T-helper 1 cell treated with Interleukin-12 subunit alpha and Interleukin-12 subunit beta and Interleukin-4 antibody, amounts not matched to agents 30 ng/mL and 1 ng/mL, for 36 hours (primary cell): Measurements from ENCODE around the gene C8A. TPM values are rescaled to one million over a fixed set of nuclear protein-coding genes. Genes with fewer than 3 reads are reported as not detected.

Experiments
- intact Hi-C: fragments of 100-400 bp; cut with micrococcal nuclease; formaldehyde crosslinking; loops from one replicate; pipeline ENCODE4 v1.15.1; 2024
- total RNA-seq: library from RNA; stranded (reverse); gene quantifications from 2 replicates; pipeline ENCODE4 v1.2.3, GENCODE V29; 2022

C8A gene
- total RNA-seq, 1 donor from 2014 or later, result not detected

DNA sequence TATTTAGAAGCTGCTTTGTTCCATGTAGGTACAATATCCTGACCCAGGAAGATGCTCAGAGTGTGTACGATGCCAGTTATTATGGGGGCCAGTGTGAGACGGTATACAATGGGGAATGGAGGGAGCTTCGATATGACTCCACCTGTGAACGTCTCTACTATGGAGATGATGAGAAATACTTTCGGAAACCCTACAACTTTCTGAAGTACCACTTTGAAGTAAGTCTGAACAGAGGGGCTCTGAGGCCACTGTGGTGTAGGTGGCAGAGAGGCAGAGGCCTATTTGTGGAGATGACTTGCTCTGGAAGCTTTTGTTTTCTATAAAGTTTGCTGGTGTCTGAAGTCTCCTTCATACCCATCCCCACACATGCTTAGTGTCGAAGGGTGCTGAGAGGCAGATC lies 26.8 kb downstream of the C8A start:
- intact Hi-C loops, result no loop called here

- intact Hi-C loops, result no loop called here
Measured at GRCh38 chr1:56890229-56890628, 35.6 kb downstream of the C8A start.

DNA sequence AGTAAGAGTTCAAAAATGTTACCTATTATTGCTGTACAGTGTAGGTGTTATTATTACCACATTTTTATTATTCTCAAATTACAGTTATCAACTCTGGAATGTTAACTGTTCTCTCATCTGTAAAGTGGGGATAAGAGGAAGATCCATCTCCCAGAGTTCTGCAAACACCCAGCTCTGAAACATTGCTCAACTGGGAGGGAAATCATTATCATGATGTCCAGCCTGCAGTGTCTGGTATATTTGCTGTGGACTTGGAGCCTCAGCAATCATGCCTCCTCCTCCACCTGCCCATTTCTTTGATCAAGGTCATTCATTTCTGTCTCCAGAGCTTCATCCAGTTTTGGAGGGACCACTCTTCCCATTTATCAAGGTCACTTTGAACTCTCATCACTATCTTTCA lies 39.4 kb downstream of the C8A start:
- intact Hi-C loops, result no loop called here

DNA sequence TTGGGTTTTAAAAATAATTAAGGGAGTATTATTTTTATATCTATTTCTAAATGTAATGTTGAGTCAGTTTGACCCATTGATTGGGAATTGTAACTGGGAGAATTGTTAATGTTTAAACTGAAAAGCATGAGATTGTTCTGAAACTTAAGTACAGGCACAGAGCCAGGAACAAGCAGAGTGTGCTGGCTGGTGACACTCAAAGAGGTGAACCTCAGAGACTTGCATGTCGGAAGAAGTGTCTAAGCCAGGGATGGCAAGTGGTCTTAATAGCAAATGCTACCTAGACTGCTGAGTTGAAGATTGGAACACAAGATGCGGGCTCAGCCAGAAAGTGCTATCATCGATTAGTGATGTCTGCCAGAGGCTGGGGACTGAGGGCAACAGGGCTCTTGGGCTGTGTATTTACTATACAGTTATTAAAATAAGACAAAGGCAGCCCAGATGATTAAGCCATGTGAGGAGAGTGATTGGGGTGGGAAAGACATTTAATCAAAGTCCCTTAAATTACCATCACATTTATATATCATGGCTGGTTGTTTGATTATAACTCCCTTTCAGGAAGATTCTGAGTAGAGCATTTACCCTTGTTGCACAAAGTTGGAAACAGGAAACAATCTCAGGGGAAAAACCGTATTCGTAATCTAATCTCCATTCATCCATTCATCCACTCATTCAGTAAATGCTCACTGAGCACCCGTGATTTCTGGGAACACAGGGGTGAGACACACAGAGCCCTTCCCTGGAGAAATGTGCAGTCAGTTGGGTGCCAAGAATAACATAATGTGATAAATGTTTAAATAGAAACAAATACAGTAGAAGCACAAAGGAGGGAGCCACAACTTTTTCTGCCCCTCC lies 42.8 kb downstream of the C8A start:
- intact Hi-C loops, result no loop called here

GRCh38 chr1:56898005-56898373 lies 43.4 kb downstream of the C8A start:
- intact Hi-C loops, result no loop called here

GRCh38 chr1:56898879-56899278 lies 44.3 kb downstream of the C8A start:
- intact Hi-C loops, result no loop called here

DNA sequence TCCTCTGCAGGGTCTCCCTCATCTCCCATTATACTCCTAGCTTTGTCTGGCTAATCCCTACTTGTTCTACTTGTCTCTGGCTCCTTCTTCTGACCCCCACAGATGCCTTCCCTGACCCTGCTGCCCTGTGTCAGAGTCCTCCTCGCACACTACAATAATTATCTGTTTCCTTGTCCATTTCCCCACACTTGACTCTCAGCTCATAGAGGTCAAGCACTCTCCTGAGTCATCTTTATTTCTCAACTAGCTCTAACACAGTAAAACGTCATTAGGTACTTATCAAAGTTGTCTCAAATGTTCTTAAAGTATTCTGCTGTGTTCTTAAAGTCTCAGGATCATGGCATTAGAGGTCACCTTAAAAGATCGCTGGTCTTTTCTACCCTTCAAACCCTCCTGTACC lies 47.1 kb downstream of the C8A start:
- intact Hi-C loops, result no loop called here

- intact Hi-C loops, result no loop called here
Measured at GRCh38 chr1:56903778-56904177, 49.2 kb downstream of the C8A start.

DNA sequence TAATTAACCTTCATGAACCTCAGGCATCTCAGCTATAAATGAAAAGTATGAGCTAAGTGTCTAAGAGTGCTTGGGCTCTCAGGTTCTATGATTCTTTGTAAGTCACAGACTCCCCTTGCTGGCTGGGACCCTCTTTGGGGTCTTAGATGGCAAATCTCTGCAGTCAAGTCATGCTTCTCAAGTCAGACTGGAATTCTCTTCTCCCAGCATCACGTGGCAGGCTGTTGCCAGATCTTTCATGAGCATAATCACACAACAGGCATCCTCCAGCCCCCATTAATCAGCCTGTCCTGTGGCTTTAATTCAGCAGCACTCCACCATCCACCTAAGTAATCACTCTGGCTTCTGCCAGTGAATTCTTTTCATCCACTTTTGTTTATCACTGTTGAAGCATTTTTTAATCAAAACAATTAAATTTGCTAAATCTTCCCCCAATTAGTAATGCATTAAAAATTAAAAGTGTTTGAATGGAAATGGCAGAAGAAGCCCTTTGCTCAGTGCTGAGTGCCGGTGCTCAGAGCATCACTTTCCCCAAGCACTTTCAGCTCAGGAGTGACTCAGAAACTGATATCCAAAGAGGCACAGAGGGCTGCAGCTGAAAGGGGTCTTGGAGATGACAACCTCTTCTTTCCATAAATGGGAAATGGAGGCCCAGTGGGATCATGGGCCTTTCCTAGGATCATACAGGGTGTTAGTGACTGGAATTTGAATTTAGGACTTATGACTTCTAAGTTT lies 50.2 kb downstream of the C8A start:
- intact Hi-C loops, result no loop called here

DNA sequence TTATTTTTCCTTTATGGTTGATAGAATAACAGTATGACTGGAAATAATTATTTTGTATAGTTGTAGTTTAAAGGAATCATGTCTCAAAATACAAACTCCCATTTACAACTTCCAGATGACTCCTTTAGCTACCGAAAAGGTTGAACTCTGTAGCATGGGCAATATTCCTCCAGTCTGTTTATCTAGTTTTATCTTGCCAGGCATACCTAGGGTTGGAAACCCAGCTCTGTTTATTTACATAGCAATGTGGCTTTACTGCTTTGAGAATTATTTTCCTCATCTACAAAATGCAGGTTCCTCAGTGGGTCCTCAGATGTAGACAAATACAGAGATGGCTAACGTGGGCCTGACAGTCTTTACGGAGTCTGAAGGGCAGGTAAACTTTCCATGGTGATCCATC lies 51.1 kb downstream of the C8A start:
- intact Hi-C loops, result no loop called here

- intact Hi-C loops, result no loop called here
Measured at GRCh38 chr1:56908619-56909221, 54.1 kb downstream of the C8A start.

- intact Hi-C loops, result no loop called here
Measured at GRCh38 chr1:56910441-56910985, 55.9 kb downstream of the C8A start.

DNA sequence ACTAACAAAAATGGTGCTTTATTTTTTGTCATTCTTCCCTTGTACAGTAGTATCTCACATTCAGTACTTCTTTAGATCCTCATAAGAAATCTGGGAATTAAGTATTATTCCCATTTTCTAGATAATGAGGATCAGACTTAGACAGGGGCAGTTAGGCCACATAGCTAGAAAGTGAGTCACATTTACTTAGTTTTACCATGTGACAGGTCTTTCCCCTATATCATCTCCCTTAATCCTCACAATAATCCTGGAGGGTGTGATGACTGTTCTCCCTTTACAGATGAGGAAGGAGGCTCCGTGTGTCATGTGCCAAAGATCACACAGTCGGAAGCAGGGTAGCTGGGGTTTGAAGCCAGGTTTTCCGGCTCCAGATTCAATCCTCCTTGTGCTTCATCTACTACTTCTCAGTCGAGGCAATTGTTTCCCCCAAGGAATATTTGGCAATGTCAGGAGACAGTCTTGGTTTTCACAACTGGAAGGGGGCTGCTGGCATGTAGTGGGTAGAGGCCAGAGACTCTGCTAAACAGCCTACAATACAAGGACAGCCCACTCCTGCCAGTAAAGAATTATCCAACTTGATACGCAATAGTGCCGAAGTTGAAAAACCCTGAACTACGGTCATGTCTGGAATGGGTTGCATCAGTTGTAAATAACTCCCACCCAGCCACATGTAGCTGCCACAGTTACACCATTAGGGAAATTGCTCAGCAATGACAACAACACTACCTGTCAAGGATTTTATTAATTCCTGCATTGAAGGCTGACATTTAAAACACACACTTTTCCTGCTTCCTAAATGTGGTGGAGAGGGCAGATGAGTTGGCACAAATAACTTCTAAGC lies 56.7 kb downstream of the C8A start:
- intact Hi-C loops, result no loop called here

- intact Hi-C loops, result no loop called here
Measured at GRCh38 chr1:56912325-56912724, 57.7 kb downstream of the C8A start.

- intact Hi-C loops, result no loop called here
Measured at GRCh38 chr1:56915960-56916359, 61.4 kb downstream of the C8A start.

DNA sequence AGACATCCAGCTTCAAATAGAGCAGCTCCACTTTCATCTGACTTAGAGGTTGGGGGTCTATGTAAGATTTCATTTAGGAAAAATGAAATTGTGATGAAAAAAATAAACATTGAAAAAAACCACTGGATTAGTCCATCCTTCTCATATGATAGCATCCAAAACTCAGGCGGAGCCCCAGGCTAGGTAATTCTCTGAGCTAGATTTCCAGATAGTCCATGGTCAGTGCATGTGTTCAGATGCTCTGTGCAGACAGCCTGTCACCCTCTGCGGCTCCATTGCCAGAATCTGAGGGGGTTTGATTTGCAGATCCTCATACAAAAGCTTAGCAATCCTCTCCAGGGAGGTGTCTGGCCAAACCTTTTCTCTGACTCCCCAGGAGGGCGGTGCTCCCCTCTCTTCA lies 62.0 kb downstream of the C8A start:
- intact Hi-C loops, result no loop called here

GRCh38 chr1:56917356-56917755 lies 62.8 kb downstream of the C8A start:
- intact Hi-C loops, result no loop called here

DNA sequence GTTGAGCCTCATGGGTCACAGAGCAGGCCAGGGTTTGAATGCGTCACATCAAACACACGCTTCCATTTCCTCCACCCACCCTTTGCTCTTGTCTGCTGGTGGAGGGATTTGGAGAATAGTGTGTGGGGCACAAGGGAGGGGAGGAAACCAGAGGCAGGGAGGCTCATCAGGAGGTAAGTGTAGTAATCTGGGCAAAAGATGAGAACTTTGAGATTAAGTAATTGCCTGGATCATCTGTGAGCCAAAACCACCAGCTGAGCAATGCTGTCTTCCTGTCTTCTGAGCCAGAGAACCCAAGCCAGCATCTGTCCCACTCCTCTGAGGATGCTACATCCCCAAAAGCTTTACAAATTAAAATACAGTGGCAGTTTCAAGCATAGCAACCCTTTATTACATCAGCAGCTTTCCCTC lies 66.0 kb downstream of the C8A start:
- intact Hi-C loops, result no loop called here

GRCh38 chr1:56921479-56921878 lies 66.9 kb downstream of the C8A start:
- intact Hi-C loops, result no loop called here

GRCh38 chr1:56922070-56922469 lies 67.5 kb downstream of the C8A start:
- intact Hi-C loops, result no loop called here

DNA sequence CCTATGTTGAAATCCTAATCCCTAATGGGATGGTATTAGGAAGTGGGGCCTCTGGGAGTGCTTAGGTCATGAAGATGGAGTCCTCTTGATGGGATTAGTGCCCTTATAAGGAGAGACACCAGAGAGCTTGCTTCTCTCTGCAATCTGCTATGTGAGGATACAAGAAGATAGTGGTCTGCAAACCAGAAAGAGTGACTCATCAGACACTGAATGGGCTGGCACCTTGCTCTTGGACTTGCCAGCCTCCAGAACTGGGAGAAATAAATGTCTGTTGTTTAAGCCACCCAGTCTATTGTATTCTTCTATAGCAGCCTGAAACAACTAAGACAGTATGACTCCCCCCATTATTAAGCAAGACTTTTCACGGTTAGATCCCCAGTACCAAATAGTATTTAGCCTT lies 67.9 kb downstream of the C8A start:
- intact Hi-C loops, result no loop called here
